HS-5 (cell line): ENCODE measurements around the gene AXIN1.
"Not testable (repeated sequence)": the region's sequence is repeated elsewhere in the genome, so short reads cannot be mapped to it uniquely, and the experiment has no call there.

ENCODE experiments used
- DNase-seq: peaks from one replicate; pipeline ENCODE4 v3.0.0-alpha.2; 2012; ENCODE audit warnings: low read depth

The AXIN1 gene

GRCh38 chr16:352547-353403 is at the start of gene AXIN1:
TSS of gene AXIN1 (minus strand) at chr16:352723. CDS start at chr16:347025, 5,698 bp downstream.
- peak; percentile 64 for DNase-seq

GRCh38 chr16:401468-402348 is 49.2 kb upstream of the AXIN1 start, which contains the start of gene DECR2:
TSS of gene DECR2 (plus strand) at chr16:401885. CDS start at chr16:401964, 79 bp downstream.
- DNase-seq, result no peak

GRCh38 chr16:400061-400591 is 47.6 kb upstream of the AXIN1 start:
- no peak for DNase-seq

- DNase-seq, result no peak
These were observed 47.0 kb upstream of the AXIN1 start for GRCh38 chr16:399340-400019.

GRCh38 chr16:398561-399339 is 46.2 kb upstream of the AXIN1 start:
- DNase-seq, result no peak

GRCh38 chr16:397736-398332 is 45.3 kb upstream of the AXIN1 start:
- no peak for DNase-seq

GRCh38 chr16:397135-397661 is 44.7 kb upstream of the AXIN1 start, which contains the start of gene NME4:
TSS of gene NME4 (plus strand) at chr16:397199. CDS start at chr16:397223, 24 bp downstream.
- no peak for DNase-seq

GRCh38 chr16:396605-397004 is 44.1 kb upstream of the AXIN1 start:
- no peak for DNase-seq

- DNase-seq, result no peak
These were observed 43.7 kb upstream of the AXIN1 start for GRCh38 chr16:396199-396598.

- no peak for DNase-seq
These were observed 40.0 kb upstream of the AXIN1 start for GRCh38 chr16:392450-393030.

GRCh38 chr16:391885-392335 is 39.4 kb upstream of the AXIN1 start:
- no peak for DNase-seq

- DNase-seq, result no peak
These were observed 36.8 kb upstream of the AXIN1 start for GRCh38 chr16:389352-389751.

GRCh38 chr16:387761-388666 is 35.5 kb upstream of the AXIN1 start:
- DNase-seq, result not testable (repeated sequence)

- DNase-seq, result no peak
These were observed 34.2 kb upstream of the AXIN1 start for GRCh38 chr16:386641-387156.

- no peak for DNase-seq
These were observed 31.0 kb upstream of the AXIN1 start for GRCh38 chr16:383326-384051.

GRCh38 chr16:381789-382717 is 29.5 kb upstream of the AXIN1 start, which contains the start of gene PGAP6:
TSS of gene PGAP6 (minus strand) at chr16:381978. CDS start at chr16:381821, 157 bp downstream.
- DNase-seq, result no peak
